Ascending aorta (tissue), 2 donors: ENCODE results near the gene NUAK2. TPM values are rescaled to one million over a fixed set of nuclear protein-coding genes. Genes with fewer than 3 reads are reported as not detected.

Experiments used
- DNase-seq, 2 donors: peaks; one replicate each; pipeline ENCODE4 v3.0.0-alpha.2; 2019; ENCODE audit warnings: low spot score in 2 of 2
- H3K27ac ChIP-seq, 2 donors: fragments of 200-600 bp; sonication (generic); one replicate each; pipeline ENCODE4 v1.5.1; 2016 to 2017; ENCODE audit warnings: mild to moderate bottlenecking in 1 of 2
- H3K27me3 ChIP-seq: fragments of 200-600 bp; sonication (generic); one replicate; pipeline ENCODE4 v1.5.1; 2017
- H3K36me3 ChIP-seq, 2 donors: fragments of 200-600 bp; sonication (generic); one replicate each; pipeline ENCODE4 v1.5.1; 2016
- H3K4me1 ChIP-seq, 2 donors: fragments of 200-600 bp; sonication (generic); one replicate each; pipeline ENCODE4 v1.5.1; 2016 to 2017; ENCODE audit warnings: mild to moderate bottlenecking in 1 of 2
- H3K4me3 ChIP-seq, 2 donors: fragments of 200-600 bp; sonication (generic); one replicate each; pipeline ENCODE4 v1.5.1; 2016 to 2017; ENCODE audit warnings: mild to moderate bottlenecking in 1 of 2
- H3K9me3 ChIP-seq, 2 donors: fragments of 200-600 bp; sonication (generic); one replicate each; pipeline ENCODE4 v1.5.1; 2016
- CTCF ChIP-seq, 3 experiments: fragments of 200-600 bp in 2 of 3; fragments of 450-650 bp in 1 of 3; sonication (generic) in 2 of 3; IDR thresholded peaks; one replicate each; pipeline ENCODE4 v1.5.1; 2016 to 2019; ENCODE audit warnings: antibody characterized with exemption in 3 of 3, mild to moderate bottlenecking in 1 of 3, moderate library complexity in 1 of 3
- intact Hi-C: fragments of 100-400 bp; cut with DNase I; formaldehyde crosslinking; loops from one replicate; pipeline ENCODE4 v1.15.1; 2023
- total RNA-seq: library from RNA; depleted of rRNA; stranded (reverse); fragments of >200 nt; gene quantifications from one replicate; pipeline ENCODE4 v1.1.0, GENCODE V29; 2016

Gene NUAK2
- total RNA-seq, 1 donor from 2014 or later = 0.85 TPM

- Histone ChIP-seq H3K9me3 (no peaks in the 10 kb centered on the region), H3K36me3 (peaks cover 8 to 17% of the 10 kb centered on the region in 2 donors), H3K27me3 (no peaks in the 10 kb centered on the region), H3K4me3 (no peak overlapping the region), H3K27ac (no peak overlapping the region), H3K4me1 (no peaks in the 10 kb centered on the region)
- no peak for TF ChIP-seq CTCF (IDR thresholded peaks at IDR 0.05)
- intact Hi-C loops = no loop called here
- DNase-seq = no peak
These were observed 54.1 kb downstream of the NUAK2 start for GRCh38 chr1:205267306-205267902.

GRCh38 chr1:205266611-205267305, 54.8 kb downstream of the NUAK2 start:
- intact Hi-C loops = no loop called here
- no peaks in the 10 kb centered on the region for H3K4me1 ChIP-seq
- no peak overlapping the region for H3K4me3 ChIP-seq
- no peak for TF ChIP-seq CTCF (IDR thresholded peaks at IDR 0.05)
- no peaks in the 10 kb centered on the region for H3K27me3 ChIP-seq
- H3K36me3 ChIP-seq = peaks cover 3 to 11% of the 10 kb centered on the region in 2 donors
- no peak overlapping the region for H3K27ac ChIP-seq
- no peak for DNase-seq
- no peaks in the 10 kb centered on the region for H3K9me3 ChIP-seq

GRCh38 chr1:205263580-205264190, 57.9 kb downstream of the NUAK2 start:
- Histone ChIP-seq H3K27me3 (no peaks in the 10 kb centered on the region), H3K4me3 (no peak overlapping the region), H3K36me3 (no peaks in the 10 kb centered on the region), H3K9me3 (no peaks in the 10 kb centered on the region), H3K27ac (no peak overlapping the region), H3K4me1 (no peaks in the 10 kb centered on the region)
- intact Hi-C loops = no loop called here
- TF ChIP-seq CTCF (IDR thresholded peaks at IDR 0.05) = no peak
- no peak for DNase-seq

- DNase-seq = no peak
- Histone ChIP-seq H3K9me3 (no peaks in the 10 kb centered on the region), H3K27me3 (no peaks in the 10 kb centered on the region), H3K4me1 (no peaks in the 10 kb centered on the region), H3K4me3 (no peak overlapping the region), H3K36me3 (no peaks in the 10 kb centered on the region), H3K27ac (no peak overlapping the region)
- no peak for TF ChIP-seq CTCF (IDR thresholded peaks at IDR 0.05)
- intact Hi-C loops = no loop called here
These were observed 58.8 kb downstream of the NUAK2 start for GRCh38 chr1:205262731-205263171.

- DNase-seq = no peak
- H3K9me3 ChIP-seq = no peaks in the 10 kb centered on the region
- intact Hi-C loops = no loop called here
- no peaks in the 10 kb centered on the region for H3K27me3 ChIP-seq
- H3K27ac ChIP-seq = no peak overlapping the region
- no peaks in the 10 kb centered on the region for H3K36me3 ChIP-seq
- TF ChIP-seq CTCF (IDR thresholded peaks at IDR 0.05) = no peak
- no peaks in the 10 kb centered on the region for H3K4me1 ChIP-seq
- H3K4me3 ChIP-seq = no peak overlapping the region
These were observed 59.4 kb downstream of the NUAK2 start for GRCh38 chr1:205261946-205262691.
